Kidney epithelial cell (primary cell): ENCODE measurements around the gene COL5A2. TPM values are rescaled to one million over a fixed set of nuclear protein-coding genes. Genes with fewer than 3 reads are reported as not detected.

ENCODE experiments used
- DNase-seq: peaks from one replicate; pipeline ENCODE4 v3.0.0-alpha.2; 2010; ENCODE audit warnings: low read depth
- H3K27me3 ChIP-seq: 2 replicates; pipeline ENCODE4 v1.6.0; 2011; ENCODE audit warnings: low read length; ENCODE audit not compliant: control insufficient read depth, insufficient read depth
- H3K36me3 ChIP-seq: 2 replicates; pipeline ENCODE4 v1.5.1; 2011; ENCODE audit warnings: low read length; ENCODE audit not compliant: control insufficient read depth, insufficient read depth
- H3K4me3 ChIP-seq: 2 replicates; pipeline ENCODE4 v1.5.1; 2011; ENCODE audit warnings: low read depth, mild to moderate bottlenecking, control low read depth, low read length
- CTCF ChIP-seq: IDR thresholded peaks from 2 replicates; pipeline ENCODE4 v1.5.1; 2011; ENCODE audit warnings: mild to moderate bottlenecking, moderate library complexity, low read length, control low read depth, inconsistent platforms; ENCODE audit not compliant: insufficient read depth, poor library complexity, severe bottlenecking
- total RNA-seq: library from RNA; depleted of rRNA; stranded (reverse); fragments of >200 nt; gene quantifications from 2 replicates; pipeline ENCODE4 v1.2.3, GENCODE V29; 2015

COL5A2 gene
- total RNA-seq, 1 donor from 2014 or later, result 27.1 TPM

GRCh38 chr2:189177251-189177840 lies 2.2 kb downstream of the COL5A2 start:
- no peaks in the 10 kb centered on the region for H3K36me3 ChIP-seq
- DNase-seq, result no peak
- H3K27me3 ChIP-seq, result no peaks in the 10 kb centered on the region
- no peak for TF ChIP-seq CTCF
- peak overlapping the region; percentile 58 for H3K4me3 ChIP-seq

DNA sequence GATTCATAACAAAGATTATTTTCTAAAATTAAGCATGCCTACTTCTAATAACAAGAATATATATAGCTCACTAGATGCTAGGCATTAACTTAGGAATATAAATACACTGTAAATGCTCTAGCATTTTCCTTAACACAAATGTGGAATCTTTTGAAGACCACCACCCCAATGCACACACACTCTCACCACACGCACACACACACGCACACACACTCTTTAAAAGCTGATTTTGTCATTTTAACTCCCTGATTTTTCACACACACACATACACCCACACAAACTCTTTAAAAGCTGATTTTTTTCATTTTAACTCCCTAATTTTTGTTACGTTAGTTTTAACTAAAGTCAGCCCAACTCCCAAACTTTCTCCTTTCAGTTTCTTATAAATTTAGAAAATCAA lies 3.0 kb downstream of the COL5A2 start:
- Histone ChIP-seq H3K27me3 (no peaks in the 10 kb centered on the region), H3K36me3 (no peaks in the 10 kb centered on the region), H3K4me3 (peak overlapping the region; percentile 0)
- no peak for TF ChIP-seq CTCF
- DNase-seq, result no peak

GRCh38 chr2:189175869-189176433 lies 3.6 kb downstream of the COL5A2 start:
- H3K4me3 ChIP-seq, result no peak overlapping the region
- H3K36me3 ChIP-seq, result no peaks in the 10 kb centered on the region
- H3K27me3 ChIP-seq, result no peaks in the 10 kb centered on the region
- DNase-seq, result no peak
- TF ChIP-seq CTCF, result no peak

GRCh38 chr2:189171956-189172609 lies 7.5 kb downstream of the COL5A2 start:
- Histone ChIP-seq H3K27me3 (no peaks in the 10 kb centered on the region), H3K36me3 (no peaks in the 10 kb centered on the region), H3K4me3 (no peak overlapping the region)
- no peak for DNase-seq
- no peak for TF ChIP-seq CTCF

- Histone ChIP-seq H3K4me3 (no peak overlapping the region), H3K36me3 (no peaks in the 10 kb centered on the region), H3K27me3 (no peaks in the 10 kb centered on the region)
- no peak for TF ChIP-seq CTCF
- DNase-seq, result no peak
Measured at GRCh38 chr2:189168856-189169499, 10.6 kb downstream of the COL5A2 start.
